SJCRH30 (cell line): Measurements from ENCODE around the gene HOXC9. TPM values are rescaled to one million over a fixed set of nuclear protein-coding genes. Genes with fewer than 3 reads are reported as not detected.
A peak's percentile ranks its signal among the peaks of the same experiment; 100 is the strongest.

Experiments used
- DNase-seq, 2 experiments: peaks; one replicate each; pipeline ENCODE4 v3.0.0-alpha.2; 2015 to 2020
- H3K27ac ChIP-seq: fragments of 250-450 bp; sonication (Bioruptor Pico); 2 replicates; pipeline ENCODE4 v1.5.1; 2020; ENCODE audit warnings: mild to moderate bottlenecking, moderate library complexity
- H3K27me3 ChIP-seq: fragments of 250-450 bp; sonication (Bioruptor Pico); 2 replicates; pipeline ENCODE4 v1.5.1; 2020; ENCODE audit warnings: mild to moderate bottlenecking, moderate library complexity
- H3K36me3 ChIP-seq: fragments of 250-450 bp; sonication (Bioruptor Pico); 2 replicates; pipeline ENCODE4 v1.5.1; 2020; ENCODE audit warnings: mild to moderate bottlenecking, moderate library complexity
- H3K4me1 ChIP-seq: fragments of 250-450 bp; sonication (Bioruptor Pico); 2 replicates; pipeline ENCODE4 v1.5.1; 2020; ENCODE audit warnings: mild to moderate bottlenecking, moderate library complexity
- H3K4me3 ChIP-seq: fragments of 250-450 bp; sonication (Bioruptor Pico); 2 replicates; pipeline ENCODE4 v1.5.1; 2020; ENCODE audit warnings: mild to moderate bottlenecking, moderate library complexity
- H3K9me3 ChIP-seq: fragments of 250-450 bp; sonication (Bioruptor Pico); replicated peaks from 2 replicates; pipeline ENCODE4 v1.5.1; 2020; ENCODE audit warnings: mild to moderate bottlenecking, moderate library complexity
- total RNA-seq: library from RNA; depleted of rRNA; stranded (reverse); fragments of >200 nt; shearing (Covaris generic); gene quantifications from 2 replicates; pipeline ENCODE4 v1.2.3, GENCODE V29; 2014

HOXC9 gene
- total RNA-seq, 1 experiment from 2014 or later = 5.6 TPM

GRCh38 chr12:54025499-54026405 is 25.8 kb downstream of the HOXC9 start:
- Histone ChIP-seq H3K4me3 (no peak overlapping the region), H3K27me3 (no peaks in the 10 kb centered on the region), H3K27ac (no peak overlapping the region), H3K9me3 (no peaks in the 10 kb centered on the region), H3K36me3 (no peaks in the 10 kb centered on the region), H3K4me1 (peaks cover 11% of the 10 kb centered on the region)
- DNase-seq = peak; percentile 44 to 61

- Histone ChIP-seq H3K27me3 (no peaks in the 10 kb centered on the region), H3K9me3 (no peaks in the 10 kb centered on the region), H3K27ac (no peak overlapping the region), H3K4me3 (no peak overlapping the region), H3K36me3 (no peaks in the 10 kb centered on the region), H3K4me1 (peaks cover 11% of the 10 kb centered on the region)
- no peak for DNase-seq
These were observed 26.9 kb downstream of the HOXC9 start for GRCh38 chr12:54026640-54027441.

- Histone ChIP-seq H3K4me1 (peaks cover 11% of the 10 kb centered on the region), H3K27me3 (no peaks in the 10 kb centered on the region), H3K4me3 (no peak overlapping the region), H3K27ac (no peak overlapping the region), H3K36me3 (no peaks in the 10 kb centered on the region), H3K9me3 (no peaks in the 10 kb centered on the region)
- DNase-seq = no peak
These were observed 27.5 kb downstream of the HOXC9 start for GRCh38 chr12:54027442-54027786.

GRCh38 chr12:54028314-54029201 is 28.6 kb downstream of the HOXC9 start, which contains the start of gene HOXC6:
Gene HOXC6 (plus strand): TSS chr12:54028440. CDS start chr12:54028522, 82 bp downstream.
- peak within 1 kb of the TSS; percentile 4; the same call in 1 of the 2 replicates for H3K27ac ChIP-seq
- no peaks in the 10 kb centered on the region for H3K27me3 ChIP-seq
- no peaks in the 10 kb centered on the region for H3K9me3 ChIP-seq
- DNase-seq = peak; percentile 38 to 66
- H3K4me1 ChIP-seq = peaks cover 11% of the 10 kb centered on the region
- no peaks in the 10 kb centered on the region for H3K36me3 ChIP-seq
- peak within 1 kb of the TSS; percentile 69 for H3K4me3 ChIP-seq

GRCh38 chr12:54029529-54030441 is 29.8 kb downstream of the HOXC9 start:
- Histone ChIP-seq H3K27me3 (no peaks in the 10 kb centered on the region), H3K36me3 (no peaks in the 10 kb centered on the region), H3K4me3 (no peak overlapping the region), H3K4me1 (peaks cover 11% of the 10 kb centered on the region), H3K9me3 (no peaks in the 10 kb centered on the region), H3K27ac (no peak overlapping the region)
- no peak for DNase-seq

- no peaks in the 10 kb centered on the region for H3K27me3 ChIP-seq
- H3K4me1 ChIP-seq = peaks cover 11% of the 10 kb centered on the region
- no peak overlapping the region for H3K4me3 ChIP-seq
- H3K36me3 ChIP-seq = no peaks in the 10 kb centered on the region
- H3K9me3 ChIP-seq = no peaks in the 10 kb centered on the region
- no peak overlapping the region for H3K27ac ChIP-seq
- DNase-seq = no peak
These were observed 30.5 kb downstream of the HOXC9 start for GRCh38 chr12:54030442-54030801.

- no peaks in the 10 kb centered on the region for H3K27me3 ChIP-seq
- peaks cover 7% of the 10 kb centered on the region for H3K4me1 ChIP-seq
- no peak overlapping the region for H3K4me3 ChIP-seq
- no peaks in the 10 kb centered on the region for H3K36me3 ChIP-seq
- no peak overlapping the region for H3K27ac ChIP-seq
- DNase-seq = no peak
- H3K9me3 ChIP-seq = no peaks in the 10 kb centered on the region
These were observed 31.0 kb downstream of the HOXC9 start for GRCh38 chr12:54030889-54031471.

GRCh38 chr12:54031480-54031879 is 31.5 kb downstream of the HOXC9 start:
- DNase-seq = no peak
- H3K36me3 ChIP-seq = no peaks in the 10 kb centered on the region
- H3K9me3 ChIP-seq = no peaks in the 10 kb centered on the region
- no peak overlapping the region for H3K27ac ChIP-seq
- H3K4me3 ChIP-seq = no peak overlapping the region
- H3K27me3 ChIP-seq = no peaks in the 10 kb centered on the region
- peaks cover 2% of the 10 kb centered on the region for H3K4me1 ChIP-seq

GRCh38 chr12:54032086-54032619 is 32.2 kb downstream of the HOXC9 start:
- Histone ChIP-seq H3K36me3 (no peaks in the 10 kb centered on the region), H3K27me3 (no peaks in the 10 kb centered on the region), H3K9me3 (no peaks in the 10 kb centered on the region), H3K27ac (no peak overlapping the region), H3K4me3 (no peak overlapping the region), H3K4me1 (peaks cover 6% of the 10 kb centered on the region)
- DNase-seq = no peak

- no peaks in the 10 kb centered on the region for H3K9me3 ChIP-seq
- H3K36me3 ChIP-seq = no peaks in the 10 kb centered on the region
- H3K27me3 ChIP-seq = no peaks in the 10 kb centered on the region
- DNase-seq = peak; percentile 58 to 84
- peak within 1 kb of the TSS; percentile 25; the same call in 1 of the 2 replicates for H3K4me3 ChIP-seq
- peaks cover 8% of the 10 kb centered on the region for H3K4me1 ChIP-seq
- no peak within 1 kb of the TSS for H3K27ac ChIP-seq
These were observed 32.7 kb downstream of the HOXC9 start, which contains the start of gene HOXC5 for GRCh38 chr12:54032627-54033100. Gene HOXC5 (plus strand): TSS chr12:54033050. CDS start chr12:54033123, 73 bp downstream.

- no peak for DNase-seq
- Histone ChIP-seq H3K27me3 (no peaks in the 10 kb centered on the region), H3K4me3 (peak overlapping the region; percentile 25; the same call in 1 of the 2 replicates), H3K9me3 (no peaks in the 10 kb centered on the region), H3K27ac (no peak overlapping the region), H3K4me1 (peaks cover 13% of the 10 kb centered on the region), H3K36me3 (no peaks in the 10 kb centered on the region)
These were observed 33.4 kb downstream of the HOXC9 start for GRCh38 chr12:54033106-54033979.
